Measurements from ENCODE around the gene ZNF445. TPM values are rescaled to one million over a fixed set of nuclear protein-coding genes. Genes with fewer than 3 reads are reported as not detected.
A peak's percentile ranks its signal among the peaks of the same experiment; 100 is the strongest.

ZNF445 gene
- total and polyA plus RNA-seq, 8 donors: 1.6 to 17.1 (median 4.8) TPM

- Histone ChIP-seq H3K36me3 (peaks cover 0 to 15% (median 10%) of the 10 kb centered on the region in 4 donors), H3K27ac (peak overlapping the region; percentile 82 to 96 (median 95)), H3K4me3 (peak overlapping the region; percentile 63 to 96 (median 92)), H3K9me3 (peaks cover 0 to 6% (median 2%) of the 10 kb centered on the region in 4 donors), H3K27me3 (no peaks in the 10 kb centered on the region), H3K4me1 (peaks cover 16 to 39% (median 22%) of the 10 kb centered on the region in 4 donors)
- TF ChIP-seq POLR2AphosphoS5 (IDR thresholded peaks at IDR 0.05): no peak
- no peak for TF ChIP-seq POLR2A (IDR thresholded peaks at IDR 0.05)
- no peak for TF ChIP-seq CTCF (IDR thresholded peaks at IDR 0.05)
- no peak for TF ChIP-seq EP300 (IDR thresholded peaks at IDR 0.05)
- 0 to 3% (median 0%) methylated on average over 6 of the region's 6 CpGs for WGBS, 5 donors
- peak in 1 of 2 donors; percentile 52 for DNase-seq
- intact Hi-C loops (cut with DNase I; ENCODE audit: low total_unique reads): no loop called here
Measured at GRCh38 chr3:44510000-44510368, 32.5 kb upstream of the ZNF445 start.

- TF ChIP-seq EP300 (IDR thresholded peaks at IDR 0.05): no peak
- no peak for TF ChIP-seq CTCF (IDR thresholded peaks at IDR 0.05)
- TF ChIP-seq POLR2AphosphoS5 (IDR thresholded peaks at IDR 0.05): no peak
- no peak for TF ChIP-seq POLR2A (IDR thresholded peaks at IDR 0.05)
- intact Hi-C loops (cut with DNase I; ENCODE audit: low total_unique reads): no loop called here
- 48 to 68% (median 52%) methylated on average over 2 of the region's 2 CpGs for WGBS, 5 donors
- H3K27ac ChIP-seq: peak overlapping the region in 4 of 5 donors; percentile 82 to 96 (median 94)
- DNase-seq: peak in 1 of 2 donors; percentile 31
- peaks cover 0 to 15% (median 10%) of the 10 kb centered on the region in 4 donors for H3K36me3 ChIP-seq
- peak overlapping the region; percentile 63 to 96 (median 92) for H3K4me3 ChIP-seq
- H3K4me1 ChIP-seq: peaks cover 16 to 39% (median 22%) of the 10 kb centered on the region in 4 donors
- no peaks in the 10 kb centered on the region for H3K27me3 ChIP-seq
- H3K9me3 ChIP-seq: peaks cover 0 to 8% (median 4%) of the 10 kb centered on the region in 4 donors
Measured at GRCh38 chr3:44509393-44509921, 32.0 kb upstream of the ZNF445 start.

GRCh38 chr3:44506961-44507360, 29.5 kb upstream of the ZNF445 start:
- intact Hi-C loops (cut with DNase I; ENCODE audit: low total_unique reads): no loop called here
- TF ChIP-seq POLR2A (IDR thresholded peaks at IDR 0.05) (no peak), POLR2AphosphoS5 (IDR thresholded peaks at IDR 0.05) (no peak), CTCF (IDR thresholded peaks at IDR 0.05) (no peak), EP300 (IDR thresholded peaks at IDR 0.05) (no peak)
- no peak overlapping the region for H3K4me3 ChIP-seq
- peaks cover 6 to 21% (median 15%) of the 10 kb centered on the region in 4 donors for H3K36me3 ChIP-seq
- 89 to 96% (median 91%) methylated on average over 5 of the region's 5 CpGs for WGBS, 5 donors
- DNase-seq: no peak
- H3K9me3 ChIP-seq: peaks cover 0 to 27% (median 10%) of the 10 kb centered on the region in 4 donors
- no peak overlapping the region for H3K27ac ChIP-seq
- H3K27me3 ChIP-seq: no peaks in the 10 kb centered on the region
- H3K4me1 ChIP-seq: peaks cover 16 to 39% (median 22%) of the 10 kb centered on the region in 4 donors

- no peak for DNase-seq
- intact Hi-C loops (cut with DNase I; ENCODE audit: low total_unique reads): no loop called here
- WGBS, 5 donors: 90 to 96% (median 94%) methylated on average over 3 of the region's 3 CpGs
- Histone ChIP-seq H3K36me3 (peaks cover 11 to 25% (median 18%) of the 10 kb centered on the region in 4 donors), H3K4me3 (no peak overlapping the region), H3K27me3 (no peaks in the 10 kb centered on the region), H3K27ac (no peak overlapping the region), H3K9me3 (peaks cover 0 to 31% (median 12%) of the 10 kb centered on the region in 4 donors), H3K4me1 (peaks cover 14 to 39% (median 21%) of the 10 kb centered on the region in 4 donors)
- TF ChIP-seq POLR2A (IDR thresholded peaks at IDR 0.05) (no peak), EP300 (IDR thresholded peaks at IDR 0.05) (no peak), POLR2AphosphoS5 (IDR thresholded peaks at IDR 0.05) (no peak), CTCF (IDR thresholded peaks at IDR 0.05) (no peak)
Measured at GRCh38 chr3:44506556-44506955, 29.1 kb upstream of the ZNF445 start.
